Left cardiac atrium (tissue), 4 donors: ENCODE results near the gene RNF157. TPM values are rescaled to one million over a fixed set of nuclear protein-coding genes. Genes with fewer than 3 reads are reported as not detected.

Source experiments
- ATAC-seq, 2 donors: fragments of 200-7000 bp; cut with Tn5 transposase; one replicate each; pipeline ENCODE4 v1.9.1; 2020; ENCODE audit warnings: mild to moderate bottlenecking in 2 of 2, moderate library complexity in 2 of 2
- DNase-seq: peaks from one replicate; pipeline ENCODE4 v3.0.0-alpha.2; 2020
- intact Hi-C, 2 donors: fragments of 100-400 bp; cut with DNase I; formaldehyde crosslinking; loops; one replicate each; pipeline versions ENCODE4 v1.14.1 to v1.15.1; 2022 to 2023
- total RNA-seq, 2 donors: library from RNA; stranded (reverse); fragmentation: NEBNext Ultra II Directional; extraction: Animal tissue kit (Norgen Biotek cat#: 25700); gene quantifications; one replicate each; pipeline ENCODE4 v1.2.1, GENCODE V29; 2021
- donor health status: DM: no; HTN: yes; CAD: no.
- donor health status: DM: no; HTN: yes; CAD: no; lungs with severe emphysema.
- donor health status: DM: yes; HTN: yes; CAD: no.
- donor health status: Dilated cardiomyopathy.

The RNF157 gene
- total RNA-seq, 2 donors from 2014 or later: 11.1 to 19.9 TPM

DNA sequence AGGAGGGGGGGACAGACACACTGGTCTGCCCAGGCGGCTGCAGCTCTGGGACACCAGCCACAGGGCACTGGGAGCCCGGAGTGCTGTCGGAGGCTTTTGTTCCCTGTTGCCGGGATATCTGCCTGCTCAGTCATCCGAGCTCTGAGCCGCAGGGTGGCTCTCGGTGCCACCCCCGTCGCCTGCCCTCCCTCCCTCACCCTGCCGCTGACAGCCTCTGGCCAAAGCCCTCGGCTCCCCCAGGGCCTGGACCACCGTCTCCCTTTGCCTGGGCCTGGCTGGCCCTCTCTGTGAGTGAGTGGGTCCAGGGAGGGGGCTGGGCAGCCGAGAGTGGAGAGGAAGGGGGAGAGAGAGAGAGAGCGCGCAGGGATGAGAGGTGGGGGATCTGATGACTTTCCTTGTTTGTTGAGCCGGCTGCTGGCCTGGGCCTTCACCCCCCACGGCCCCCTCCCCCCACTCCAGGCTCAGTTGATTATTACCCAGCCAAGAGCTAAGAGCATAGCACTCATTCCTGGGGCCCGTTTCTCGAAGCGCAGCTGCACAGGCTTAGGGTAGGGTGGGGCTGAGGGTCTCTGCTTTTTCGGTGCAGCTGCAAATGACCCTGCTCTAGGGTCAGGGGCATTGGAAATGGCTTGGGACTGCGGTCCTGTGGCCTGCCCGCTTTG, 101.9 kb downstream of the RNF157 start:
- DNase-seq: no peak
- intact Hi-C loops: loop anchor here in 1 of 2 donors (10.0 kb wide), 1 partner anchor 46 kb away; no protein-coding TSS in a partner anchor
- ATAC-seq: no peak

DNA sequence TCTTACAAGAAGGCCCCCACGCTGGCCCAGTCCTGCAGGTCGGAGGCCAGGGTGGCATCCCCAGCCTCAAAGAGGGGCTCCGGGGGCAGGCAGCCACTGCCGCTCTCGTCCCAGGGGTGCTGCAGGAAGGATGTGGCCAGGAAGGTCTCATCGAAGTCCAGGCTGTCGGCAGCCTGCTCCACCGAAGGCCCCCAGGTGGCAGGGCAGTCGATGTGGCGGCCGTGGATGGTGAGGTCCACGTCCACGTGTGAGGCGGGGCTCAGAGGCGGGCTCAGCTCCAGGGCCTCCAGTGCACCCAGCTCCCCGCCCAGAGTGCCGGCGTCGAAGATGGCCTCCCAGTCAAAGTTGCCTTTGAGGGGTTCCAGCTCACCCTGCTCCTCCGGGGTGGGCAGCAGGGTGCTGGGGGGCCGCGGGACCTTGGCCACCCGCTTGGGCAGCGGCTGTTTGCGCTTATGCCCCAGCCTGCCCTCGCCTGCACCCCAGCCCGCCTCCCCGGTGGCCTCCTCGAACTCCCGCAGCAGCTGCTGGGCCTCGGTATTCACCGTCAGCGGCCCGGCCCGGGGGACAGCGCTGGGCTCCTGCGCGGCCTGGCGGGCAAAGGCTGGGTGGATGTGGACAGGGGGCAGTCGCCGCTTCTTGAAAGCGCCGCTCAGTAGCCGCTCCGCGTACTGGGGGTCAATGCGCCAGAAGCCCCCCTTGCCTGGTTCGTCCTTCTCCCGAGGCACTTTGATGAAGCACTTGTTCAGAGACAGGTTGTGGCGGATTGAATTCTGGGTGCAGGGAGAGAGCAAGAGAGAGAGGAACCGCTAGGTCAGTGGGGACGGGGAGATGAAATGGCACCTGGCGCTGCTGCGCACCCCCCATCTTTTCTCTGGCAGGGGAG, 102.7 kb downstream of the RNF157 start:
- DNase-seq: no peak
- intact Hi-C loops: loop anchor here in 1 of 2 donors (10.0 kb wide), 1 partner anchor 47 kb away; no protein-coding TSS in a partner anchor
- ATAC-seq: no peak

DNA sequence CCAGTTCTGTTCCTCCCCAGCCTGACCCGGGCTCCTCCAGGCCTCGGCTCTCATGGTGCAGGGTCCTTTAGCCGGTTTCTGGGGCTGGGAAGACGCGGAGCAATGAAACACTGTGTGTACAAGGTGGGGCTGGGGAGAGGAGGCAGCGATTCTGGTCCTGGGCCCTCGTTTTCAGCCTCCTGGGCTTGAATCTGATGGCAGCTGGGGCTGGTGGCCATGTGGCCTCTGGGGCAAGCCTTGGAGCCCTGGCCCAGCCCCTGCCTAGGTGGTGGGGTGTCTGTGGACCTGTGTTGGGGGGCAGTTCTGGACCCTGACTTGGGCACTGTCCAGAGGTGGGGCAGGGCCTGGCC, 103.3 kb downstream of the RNF157 start:
- no peak for ATAC-seq
- intact Hi-C loops: loop anchor here in 1 of 2 donors (10.0 kb wide), 1 partner anchor 48 kb away; no protein-coding TSS in a partner anchor

DNA sequence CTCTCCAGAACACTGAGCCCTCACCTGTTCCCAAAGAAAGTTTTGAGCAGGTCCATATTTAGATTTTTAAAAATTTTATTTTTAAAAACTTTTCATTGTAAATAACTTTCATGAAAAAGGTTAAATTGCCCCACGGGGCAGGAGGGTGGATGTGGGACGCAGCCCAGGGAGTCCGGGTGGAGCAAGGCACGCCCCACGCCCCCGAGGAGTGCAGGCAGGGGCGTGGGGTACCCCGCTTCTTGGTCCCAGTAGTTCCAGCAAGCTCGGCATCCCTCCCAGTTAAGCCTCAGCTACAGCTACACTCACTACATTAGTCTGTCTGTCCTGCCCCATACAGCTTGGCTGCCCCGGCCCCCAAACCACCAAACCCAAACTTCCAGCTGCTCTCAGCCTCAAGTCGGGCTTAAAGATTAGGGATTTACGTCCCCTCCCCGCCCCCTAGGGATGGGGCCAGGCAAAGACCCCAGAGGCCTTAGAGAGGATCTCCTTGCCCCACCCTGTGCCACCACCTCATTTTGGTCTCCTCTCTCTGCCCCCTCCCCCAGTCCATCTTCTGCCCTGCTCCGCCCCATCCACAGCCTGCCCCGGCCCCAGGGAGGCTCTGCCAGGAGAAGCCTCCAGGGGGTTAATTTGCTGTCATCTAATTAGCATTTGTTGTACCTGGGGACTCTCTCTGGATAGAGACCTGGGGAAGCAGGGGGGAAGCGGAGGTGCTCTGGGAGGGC, 103.9 kb downstream of the RNF157 start:
- intact Hi-C loops: loop anchor here in 1 of 2 donors (10.0 kb wide), 1 partner anchor 48 kb away; no protein-coding TSS in a partner anchor
- ATAC-seq (no peak), DNase-seq (no peak)

More for the DNA sequence above, 103.3 kb downstream of the RNF157 start:
- DNase-seq: no peak

DNA sequence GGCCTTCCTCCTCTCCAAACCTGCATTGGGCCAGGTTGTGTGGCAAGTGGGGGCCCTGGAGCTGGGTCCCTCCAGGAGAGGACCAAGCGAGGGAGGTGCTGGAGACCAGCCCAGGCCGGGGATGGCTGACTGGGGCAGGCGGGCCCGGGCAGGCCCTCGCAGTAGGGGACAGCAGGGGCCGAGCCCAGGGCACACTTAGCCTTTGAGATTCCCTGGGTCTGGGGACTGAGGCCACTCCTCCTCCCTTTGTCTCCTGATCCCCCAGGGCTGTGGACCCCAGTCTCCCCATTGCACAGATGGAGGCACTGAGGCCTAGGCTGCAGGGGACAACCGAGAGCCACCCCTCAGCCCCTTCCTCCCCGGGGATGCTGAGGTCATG, 104.5 kb downstream of the RNF157 start:
- DNase-seq (no peak), ATAC-seq (no peak)
- intact Hi-C loops: loop anchor here in 1 of 2 donors (10.0 kb wide), 1 partner anchor 49 kb away; no protein-coding TSS in a partner anchor

DNA sequence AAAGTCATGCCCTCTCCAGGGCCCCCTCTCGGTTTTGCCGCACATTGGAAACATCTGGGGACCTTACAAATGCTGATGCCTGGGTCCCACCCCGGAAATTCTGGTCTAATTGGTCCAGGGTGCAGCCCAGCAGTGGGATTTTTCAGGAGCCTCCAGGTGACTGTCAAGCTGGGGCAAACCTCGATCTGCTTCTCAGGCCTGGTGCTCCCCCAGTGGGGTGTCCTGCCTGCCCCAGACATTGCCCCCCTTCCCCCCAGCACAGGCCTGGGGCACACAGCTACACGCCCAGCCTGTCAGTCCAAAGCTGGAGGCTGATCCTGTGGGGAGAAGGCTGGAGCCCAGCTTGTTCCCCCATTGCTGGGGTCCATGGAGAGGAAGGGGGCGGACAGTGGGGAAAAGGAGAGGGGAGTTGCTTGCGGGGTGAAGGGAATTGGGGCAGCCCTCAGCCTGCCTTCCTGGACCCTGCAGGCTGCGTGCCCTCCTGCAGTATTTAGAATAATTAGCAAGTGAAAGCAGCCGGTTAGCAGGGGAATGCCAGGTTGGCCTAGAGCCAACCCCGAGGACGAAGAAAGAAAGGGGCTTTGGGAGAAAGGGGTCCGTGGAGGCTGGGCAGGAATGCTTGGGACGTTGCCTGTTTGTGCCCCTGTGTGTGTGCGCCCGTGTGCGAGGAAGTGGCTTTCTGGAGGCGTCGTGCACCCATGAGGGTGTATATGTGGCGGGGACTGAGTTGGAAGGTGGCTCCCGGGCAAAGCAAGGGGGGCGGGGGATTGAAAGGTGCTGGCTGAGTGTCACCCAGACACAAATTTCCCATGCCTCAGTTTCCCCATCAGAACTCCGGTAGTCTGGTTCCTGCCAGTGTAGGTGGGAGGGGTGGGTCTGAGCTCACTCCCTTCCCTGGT, 105.1 kb downstream of the RNF157 start:
- intact Hi-C loops: loop anchor here in 1 of 2 donors (10.0 kb wide), 1 partner anchor 50 kb away; no protein-coding TSS in a partner anchor
- ATAC-seq (no peak), DNase-seq (no peak)

DNA sequence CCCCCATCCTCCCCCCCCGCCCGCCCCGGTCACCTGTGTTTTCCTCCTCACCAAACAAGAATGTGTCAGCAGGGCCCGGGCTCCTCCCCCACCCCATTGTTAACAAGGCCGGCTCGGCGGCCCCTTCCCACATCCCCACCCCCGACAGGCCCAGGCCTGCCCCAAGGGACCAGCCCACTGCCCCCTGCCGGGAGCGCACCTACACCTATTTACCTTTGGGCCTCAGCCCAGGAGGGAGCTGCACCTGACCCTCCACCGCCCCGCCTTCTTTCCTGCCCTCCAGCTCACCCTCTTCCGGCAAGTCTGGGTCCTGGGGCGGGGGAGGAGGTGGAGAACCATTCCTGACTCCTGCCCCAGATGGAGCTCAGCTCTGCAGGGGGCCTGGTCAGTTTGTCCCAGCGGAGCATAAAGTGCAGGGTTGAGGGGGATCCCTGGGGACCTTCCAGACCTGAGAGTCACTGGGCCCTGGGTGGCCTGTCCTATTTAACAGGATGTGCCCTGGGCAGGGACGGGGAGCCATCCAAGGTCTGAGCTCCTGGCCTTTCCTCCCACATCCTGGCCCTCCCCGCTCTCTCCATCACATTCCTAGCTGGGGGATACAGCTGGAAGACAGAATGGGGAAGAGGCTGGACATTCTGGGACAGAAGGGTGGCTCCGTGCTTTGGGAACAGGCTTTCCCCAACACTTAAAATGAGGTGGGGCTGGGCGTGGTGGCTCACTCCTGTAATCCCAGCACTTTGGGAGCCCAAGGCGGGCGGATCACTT, 107.5 kb downstream of the RNF157 start:
- DNase-seq: no peak
- intact Hi-C loops: loop anchor here in 1 of 2 donors (10.0 kb wide), 1 partner anchor 52 kb away; no protein-coding TSS in a partner anchor
- no peak for ATAC-seq

DNA sequence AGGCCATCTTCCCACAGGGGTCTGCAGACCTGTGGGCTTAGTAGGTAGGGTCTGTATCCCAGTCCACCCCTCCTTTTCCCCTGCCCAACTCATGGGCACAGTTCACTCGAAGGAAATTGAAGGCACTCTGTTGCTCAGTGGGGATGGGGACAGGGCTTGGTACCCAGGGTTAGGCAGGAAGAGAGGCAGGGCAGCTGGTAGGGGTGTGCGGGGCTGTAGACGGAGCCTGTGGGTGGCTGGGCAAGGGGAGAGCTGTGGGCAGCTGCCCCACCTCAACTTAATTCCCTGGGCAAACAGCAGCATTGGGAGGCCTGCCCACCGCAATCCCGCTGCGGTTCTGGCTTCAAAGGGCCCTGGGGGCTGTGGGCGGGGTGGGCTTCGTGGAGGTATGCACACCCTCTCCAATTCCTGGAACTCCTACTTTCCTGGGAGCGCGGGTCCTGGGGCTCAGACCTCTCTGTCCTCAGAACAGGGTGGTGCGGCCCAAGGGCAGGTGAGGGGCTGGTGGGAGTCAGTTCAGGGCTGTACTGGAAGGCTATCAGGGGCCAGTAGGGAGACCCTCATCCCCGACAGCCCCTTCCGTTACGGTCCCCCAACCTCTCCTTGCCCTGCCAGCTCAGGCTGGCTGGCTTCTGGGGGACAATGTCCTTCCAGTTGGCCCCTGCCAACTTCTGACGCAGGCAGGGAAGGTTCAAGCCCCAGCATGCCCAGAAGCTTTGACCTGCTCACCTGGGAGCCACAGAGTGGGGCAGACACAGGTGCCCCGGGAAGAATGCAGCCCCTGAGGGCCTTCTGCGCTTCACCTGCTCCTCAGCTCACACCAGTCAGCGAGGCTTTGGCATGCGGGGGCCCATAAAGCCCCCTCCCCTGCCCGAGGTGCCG, 108.4 kb downstream of the RNF157 start:
- intact Hi-C loops: loop anchor here in 1 of 2 donors (10.0 kb wide), 1 partner anchor 53 kb away; no protein-coding TSS in a partner anchor
- ATAC-seq (no peak), DNase-seq (no peak)

DNA sequence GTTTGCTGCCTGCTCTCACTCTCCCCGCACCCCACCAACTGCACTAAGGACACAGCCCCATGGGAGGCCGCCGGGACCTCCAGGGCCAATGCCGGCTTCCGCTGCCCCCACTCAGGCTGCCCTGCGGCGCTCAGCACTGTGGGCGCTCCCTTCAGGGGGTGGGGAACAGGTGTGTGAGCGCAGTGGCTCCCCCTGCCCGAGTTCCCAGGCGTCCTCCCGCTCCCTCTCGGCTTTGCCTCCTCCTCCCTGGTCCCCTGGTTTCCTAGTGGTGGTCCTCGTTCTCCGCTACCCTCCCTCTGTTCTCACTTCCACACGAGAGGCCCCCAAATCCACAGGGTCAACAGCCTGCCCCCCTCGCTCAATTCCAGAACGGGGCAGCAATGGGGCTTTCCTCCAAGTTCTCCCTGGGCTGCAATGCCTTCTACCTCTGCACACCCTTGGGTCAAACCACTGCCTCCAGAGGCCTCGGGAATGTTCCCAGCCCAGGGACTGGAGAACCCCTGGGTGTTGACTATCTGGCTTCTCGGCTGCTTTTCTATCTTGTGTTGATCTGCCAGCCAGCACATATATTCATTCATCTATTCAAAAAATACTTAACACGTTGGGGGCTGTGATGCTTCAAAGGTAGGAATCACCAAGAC, 109.1 kb downstream of the RNF157 start:
- intact Hi-C loops: loop anchor here in 1 of 2 donors (10.0 kb wide), 1 partner anchor 54 kb away; no protein-coding TSS in a partner anchor
- ATAC-seq (no peak), DNase-seq (no peak)

DNA sequence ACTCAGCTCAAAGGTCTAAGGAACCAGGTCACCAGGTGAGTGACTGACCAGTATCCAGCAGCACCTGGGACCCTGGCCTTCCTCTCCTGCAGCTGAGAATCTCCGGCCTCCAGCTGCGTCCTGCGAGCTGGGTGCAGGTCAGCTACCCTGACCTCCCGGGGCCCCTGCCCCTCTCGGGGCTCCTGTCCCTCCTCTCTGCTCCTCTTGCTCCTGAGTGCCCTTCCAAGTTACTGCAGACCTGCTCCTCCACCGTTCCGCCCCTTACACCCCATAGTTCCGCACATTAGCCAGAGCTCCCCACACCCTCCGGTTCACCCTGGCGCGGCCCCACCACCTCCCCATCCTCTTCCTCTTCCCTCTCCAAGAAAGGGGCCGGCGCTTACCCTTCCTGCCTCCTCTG, 109.8 kb downstream of the RNF157 start:
- intact Hi-C loops: loop anchor here in 1 of 2 donors (10.0 kb wide), 1 partner anchor 54 kb away; no protein-coding TSS in a partner anchor
- DNase-seq: no peak
- ATAC-seq: no peak

DNA sequence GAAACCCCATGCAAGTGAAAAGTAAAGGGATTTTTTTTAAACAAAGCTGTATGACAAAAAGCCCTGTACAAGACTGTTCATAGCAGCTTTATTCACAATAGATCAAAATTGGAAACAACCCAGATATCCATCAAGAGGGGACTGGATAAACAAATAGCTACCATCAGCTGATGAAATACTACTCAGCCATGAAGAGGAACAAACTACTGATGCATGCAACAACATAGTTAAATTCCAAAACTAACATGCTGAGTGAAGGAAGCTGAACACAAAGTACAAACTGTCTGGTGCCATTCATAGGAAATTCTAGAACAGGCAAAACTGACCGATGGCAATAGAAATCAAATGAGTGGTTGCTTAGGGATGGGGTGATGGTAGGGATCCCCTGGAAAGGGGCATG, 114.4 kb downstream of the RNF157 start:
- ATAC-seq: no peak
- intact Hi-C loops: no loop called here
- no peak for DNase-seq

DNA sequence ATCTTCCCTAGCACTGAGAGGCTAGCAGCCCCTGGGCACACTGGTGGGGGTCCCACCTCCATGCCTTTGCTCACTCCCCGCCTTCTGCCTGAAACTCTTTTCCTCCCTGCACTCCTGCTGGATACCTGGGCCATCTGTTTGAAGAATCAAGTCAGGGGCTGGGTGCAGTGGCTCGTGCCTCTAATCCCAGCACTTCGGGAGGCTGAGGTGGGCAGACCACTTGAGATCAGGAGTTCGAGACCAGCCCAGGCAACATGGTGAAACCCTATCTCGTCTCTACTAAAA, 115.0 kb downstream of the RNF157 start:
- intact Hi-C loops: no loop called here
- no peak for DNase-seq
- ATAC-seq: no peak

DNA sequence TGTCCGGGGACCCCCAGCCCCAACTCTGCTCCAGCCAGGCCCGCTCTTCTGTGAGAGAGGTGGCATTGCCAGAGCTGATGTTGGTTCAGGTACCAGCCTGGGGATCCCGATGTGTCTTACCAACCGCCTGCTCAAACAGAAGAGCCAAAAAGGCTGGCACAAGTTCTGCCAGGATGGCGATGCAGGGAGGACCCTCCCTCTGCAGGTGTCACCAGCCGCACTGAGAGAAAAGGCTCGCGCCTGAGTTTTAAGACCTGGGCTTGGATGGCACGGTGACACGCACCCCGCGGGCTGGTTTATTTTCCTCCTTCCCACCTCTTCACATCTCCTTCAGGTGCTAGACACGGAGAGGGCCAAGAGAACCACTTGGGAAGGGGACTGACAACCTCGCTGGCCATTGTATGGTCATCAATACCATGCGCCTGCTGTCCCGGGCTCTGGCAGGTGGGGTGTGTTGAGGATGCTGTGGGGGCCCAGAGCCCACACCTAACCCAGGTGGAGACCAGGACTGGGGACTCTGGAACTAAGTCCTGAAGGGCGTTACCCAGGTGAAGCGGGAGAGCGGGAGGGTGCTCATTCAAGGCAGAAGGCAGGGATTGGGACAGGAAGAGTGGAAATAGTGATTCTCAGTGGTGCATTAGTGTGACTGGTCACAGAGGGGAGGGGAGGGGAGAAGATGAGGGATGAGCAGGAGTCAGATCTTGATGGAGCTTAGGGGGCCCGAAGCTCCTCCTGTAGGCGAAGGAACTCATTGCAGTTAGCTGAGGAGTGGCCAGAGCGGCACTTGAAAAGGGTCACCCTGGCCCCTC, 115.5 kb downstream of the RNF157 start:
- no peak for DNase-seq

DNA sequence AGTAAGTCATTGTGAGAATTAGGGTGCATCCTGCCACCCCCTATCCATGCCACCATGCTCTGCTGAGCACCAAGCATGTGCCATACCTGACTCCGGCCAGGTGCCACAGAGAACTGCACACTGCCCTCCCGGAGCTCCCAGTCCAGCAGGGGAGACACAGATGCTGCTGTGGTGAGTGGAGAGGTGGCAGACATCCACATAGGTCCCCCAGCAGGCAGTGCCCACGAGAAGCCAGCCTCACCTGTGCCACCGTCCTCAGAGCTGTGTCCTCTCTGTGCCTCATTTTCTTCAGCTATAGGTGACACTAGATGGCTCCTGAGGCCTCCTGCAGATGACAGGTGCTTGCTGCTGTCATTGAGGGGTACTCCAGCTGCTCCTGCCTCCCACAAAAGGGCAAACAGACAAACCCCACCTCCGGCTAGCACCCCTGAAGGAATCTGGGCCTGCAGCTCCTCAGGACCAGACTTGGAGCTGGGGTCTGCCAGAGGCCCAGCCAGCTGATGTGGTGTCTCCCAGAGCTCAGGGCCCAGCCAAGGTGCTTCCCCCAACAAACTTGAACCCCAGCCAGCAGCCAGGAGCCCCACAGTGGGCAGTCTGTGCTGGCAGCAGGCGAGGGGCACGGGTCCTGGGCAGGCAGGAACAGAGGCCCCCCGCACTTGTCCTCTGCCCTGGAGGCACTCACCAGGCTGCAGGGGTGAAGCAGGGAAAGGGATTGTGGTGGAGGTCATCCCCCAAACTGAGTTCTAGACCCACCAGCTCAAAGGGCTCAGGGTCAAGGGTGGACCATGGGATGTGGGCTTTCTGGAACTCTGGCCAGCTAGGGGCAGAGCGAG, 116.3 kb downstream of the RNF157 start:
- ATAC-seq (no peak), DNase-seq (no peak)
- intact Hi-C loops: loop anchor here (5.0 kb wide), 3 partner anchors 58 to 173 kb away; no protein-coding TSS in a partner anchor

More for the DNA sequence above, 115.5 kb downstream of the RNF157 start:
- intact Hi-C loops: loop anchor here (5.0 kb wide), 3 partner anchors 58 to 173 kb away; no protein-coding TSS in a partner anchor
- ATAC-seq: no peak

DNA sequence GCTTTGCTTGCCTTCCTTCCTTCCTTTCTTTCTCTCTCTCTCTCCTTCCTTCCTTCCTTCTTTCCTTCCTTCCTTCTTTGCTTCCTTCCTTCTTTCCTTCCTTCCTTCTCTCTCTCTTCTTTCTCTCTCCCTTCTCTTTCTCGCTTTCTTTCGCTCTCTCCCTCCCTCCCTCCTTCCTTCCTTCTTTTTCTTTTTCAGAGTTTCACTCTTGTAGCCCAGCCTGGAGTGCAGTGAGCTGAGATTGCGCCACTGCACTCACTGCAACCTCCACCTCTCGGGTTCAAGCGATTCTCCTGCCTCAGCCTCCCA, 117.1 kb downstream of the RNF157 start:
- intact Hi-C loops: loop anchor here (5.0 kb wide), 3 partner anchors 59 to 174 kb away; no protein-coding TSS in a partner anchor
- ATAC-seq: no peak
- DNase-seq: no peak
